Left kidney (tissue), 2 donors: Measurements from ENCODE around the gene PRKN. TPM values are rescaled to one million over a fixed set of nuclear protein-coding genes. Genes with fewer than 3 reads are reported as not detected.
"Not testable (repeated sequence)": the region's sequence is repeated elsewhere in the genome, so short reads cannot be mapped to it uniquely, and the experiment has no call there.

Experiments used
- DNase-seq: peaks from one replicate; pipeline ENCODE4 v3.0.0-alpha.2; 2013
- polyA plus RNA-seq: library from polyadenylated mRNA; unstranded; fragments of 120-200 nt; gene quantifications from one replicate; pipeline ENCODE4 v1.2.1, GENCODE V29; 2013; ENCODE audit not compliant: insufficient read length

Gene PRKN
- polyA plus RNA-seq, 1 donor = 7.7 TPM

DNA sequence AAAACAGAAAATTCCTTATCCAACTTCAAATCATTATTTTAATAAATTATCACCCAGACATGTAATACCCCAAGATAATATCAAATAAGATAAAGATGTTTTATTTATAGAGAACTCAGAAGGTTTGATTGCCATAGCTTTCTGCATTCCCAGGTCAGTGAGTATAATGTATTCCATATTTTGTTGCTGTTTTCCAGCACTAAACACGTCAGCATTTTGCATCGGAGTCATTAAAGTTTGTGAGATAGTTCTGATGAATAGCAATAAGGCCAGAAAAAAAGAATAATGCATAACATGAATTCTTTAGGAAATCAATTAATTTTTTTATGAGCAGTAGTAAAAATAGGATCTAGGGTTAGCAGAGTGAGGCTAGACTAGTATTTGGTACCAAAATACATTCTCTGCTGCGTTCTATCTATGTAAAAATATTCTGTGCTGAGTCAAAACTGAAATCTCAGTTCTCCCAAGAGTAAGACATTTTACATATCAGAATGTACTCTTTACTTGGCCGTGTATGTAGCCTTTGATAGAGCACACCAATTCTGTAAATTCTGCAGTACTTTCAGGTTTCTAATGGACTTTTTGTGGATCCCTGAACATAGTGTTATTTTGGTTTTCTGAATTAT is 1183.8 kb downstream of the PRKN start:
- DNase-seq = no peak

DNA sequence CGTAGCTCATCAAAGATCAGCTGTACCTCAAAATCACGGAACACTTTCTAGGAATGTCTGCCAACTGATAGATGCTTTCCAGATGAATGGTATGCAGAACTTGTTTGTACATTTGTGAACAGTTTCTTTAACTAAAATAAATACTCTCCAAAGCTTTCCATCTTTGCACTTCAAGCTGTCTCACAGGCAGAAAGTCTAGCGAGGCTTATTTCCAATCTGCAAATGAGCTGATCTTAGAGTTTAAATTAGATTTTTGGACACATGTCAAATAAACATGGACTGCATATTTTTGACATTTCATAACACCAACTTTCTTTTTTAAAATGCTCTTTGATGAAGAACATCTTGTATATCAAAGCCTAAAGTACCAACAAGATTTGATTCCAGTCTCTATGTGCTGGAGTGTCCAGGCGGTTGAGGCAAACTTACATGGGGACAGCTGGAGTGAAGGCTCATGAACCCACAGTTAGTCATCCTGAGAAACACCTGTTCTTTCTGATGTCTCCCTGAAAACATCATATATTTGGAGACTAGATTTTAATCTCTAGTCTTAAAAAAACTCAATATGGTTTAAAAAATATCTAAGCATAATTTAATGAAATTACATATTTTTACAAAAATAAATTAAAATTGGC is 1185.1 kb downstream of the PRKN start:
- DNase-seq = no peak

DNA sequence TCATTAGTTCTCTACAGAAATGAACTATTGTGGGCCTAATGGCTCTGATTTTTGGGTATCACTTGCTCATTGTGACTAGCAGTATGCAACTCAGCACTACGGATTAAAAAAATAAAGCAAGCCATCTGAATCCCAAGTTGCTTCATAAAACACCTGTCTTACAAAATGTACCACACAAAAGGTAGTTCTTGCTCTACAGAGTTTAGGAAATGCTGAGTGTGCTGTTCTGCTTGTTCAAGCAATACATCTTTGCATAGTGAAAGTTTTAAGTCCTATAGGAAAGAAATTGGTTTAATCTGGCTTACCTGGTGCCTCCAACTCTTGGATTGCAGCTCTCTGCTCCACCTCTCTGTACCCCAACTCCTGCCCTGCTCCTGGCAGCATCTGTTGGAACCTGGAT is 1187.0 kb downstream of the PRKN start:
- DNase-seq = no peak

DNA sequence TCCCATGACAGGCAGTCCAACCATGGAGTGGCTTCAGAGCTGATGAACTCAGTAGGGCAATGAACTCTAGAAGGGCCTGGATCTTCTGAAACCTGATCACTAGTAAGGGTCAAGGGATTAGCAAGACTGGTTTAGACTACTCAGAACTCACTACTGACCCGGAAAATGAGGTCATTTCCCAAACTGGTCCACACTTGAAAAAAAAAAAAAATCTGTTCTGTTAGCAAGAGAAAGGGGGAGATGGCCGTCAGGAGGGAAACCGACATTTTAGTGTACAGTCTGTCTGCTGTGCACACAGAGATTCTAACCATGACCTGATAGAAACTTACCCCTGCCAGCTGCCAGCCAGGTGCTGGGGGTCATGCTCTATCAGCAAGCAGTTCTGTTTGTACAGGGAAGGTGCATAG is 1191.3 kb downstream of the PRKN start:
- peak; percentile 58 for DNase-seq

DNA sequence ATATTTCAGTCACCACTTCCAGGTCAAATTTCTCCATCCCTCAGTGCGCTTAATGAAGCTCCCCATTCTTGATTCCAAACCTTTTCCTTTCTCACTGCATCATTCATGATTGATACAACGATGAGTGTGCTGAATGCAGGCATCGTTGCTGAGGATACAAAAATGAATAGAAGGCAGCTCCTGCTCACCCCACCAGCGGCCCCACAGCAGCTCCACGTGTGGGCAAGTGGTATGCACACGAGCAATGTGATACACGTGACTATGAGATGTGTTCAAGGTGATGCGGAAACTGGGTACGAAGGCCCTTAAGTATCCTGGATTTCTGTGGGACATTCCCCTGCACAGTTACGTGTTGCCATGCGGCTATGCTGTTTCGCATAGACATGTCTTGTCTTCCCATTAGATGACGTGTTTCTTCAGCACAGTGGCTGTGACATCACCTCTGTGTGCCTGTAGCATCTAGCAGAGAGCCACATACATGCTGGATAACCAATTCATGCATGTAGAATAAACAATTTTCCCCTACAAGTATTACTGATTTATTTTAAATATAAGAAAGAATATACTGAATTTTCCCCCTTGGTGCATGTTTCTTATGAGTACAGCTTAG is 1193.2 kb downstream of the PRKN start:
- no peak for DNase-seq

DNA sequence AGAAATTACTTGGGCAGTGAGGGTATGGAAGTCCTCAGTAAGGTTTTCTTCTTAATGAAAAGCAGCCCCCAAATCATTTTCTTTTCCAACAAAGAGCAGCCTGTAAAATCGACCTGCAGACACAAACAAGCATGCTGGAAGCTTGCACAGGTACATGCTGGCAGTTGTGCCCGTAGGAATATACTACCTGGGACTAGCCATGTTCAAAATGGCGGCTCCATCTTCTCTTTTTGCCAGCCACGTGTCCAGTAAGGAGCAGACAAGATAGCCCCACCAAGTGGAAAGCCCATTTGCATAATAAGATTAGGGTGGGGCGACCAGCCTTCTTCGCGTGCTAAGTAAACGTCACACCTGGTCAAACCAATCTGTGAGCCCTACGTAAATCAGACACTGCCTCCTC is 1194.3 kb downstream of the PRKN start:
- DNase-seq = no peak

DNA sequence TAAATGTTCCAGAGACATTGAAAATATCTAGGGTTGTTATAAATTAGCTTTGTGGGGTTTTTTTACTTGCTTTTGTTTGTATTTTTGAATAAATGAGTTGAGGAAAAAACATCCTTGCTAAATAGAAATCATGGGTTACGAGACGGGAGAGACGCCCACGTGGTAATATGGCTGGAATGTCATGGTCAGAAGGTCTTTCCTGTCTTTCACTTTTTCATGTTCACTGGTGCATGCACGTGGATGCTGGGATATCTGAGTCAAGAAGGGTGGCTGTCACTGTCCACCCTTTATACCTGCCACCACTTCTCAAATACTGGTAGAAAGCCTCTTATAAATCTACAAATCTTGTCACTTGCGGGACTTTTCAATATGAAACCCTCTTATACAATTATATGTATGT is 1195.0 kb downstream of the PRKN start:
- DNase-seq = no peak

DNA sequence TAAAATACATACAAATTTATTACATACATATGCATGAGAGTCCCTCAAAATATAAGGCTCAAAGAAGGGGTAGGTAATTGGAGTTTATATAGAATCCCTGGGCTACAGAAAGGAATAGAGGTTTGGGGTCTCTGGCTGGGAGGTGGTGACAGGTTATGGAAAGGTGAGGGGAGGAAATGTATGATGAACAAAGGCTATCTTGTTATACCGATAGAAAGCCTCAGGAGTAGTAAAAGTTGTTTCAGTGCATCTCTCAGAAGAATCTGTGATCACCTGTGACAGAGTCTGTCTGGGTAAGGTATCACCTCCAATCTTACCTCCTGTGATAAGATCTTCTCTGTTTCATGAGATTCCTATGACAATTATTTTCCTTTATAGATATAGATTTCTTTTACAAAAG is 1200.8 kb downstream of the PRKN start:
- no peak for DNase-seq

DNA sequence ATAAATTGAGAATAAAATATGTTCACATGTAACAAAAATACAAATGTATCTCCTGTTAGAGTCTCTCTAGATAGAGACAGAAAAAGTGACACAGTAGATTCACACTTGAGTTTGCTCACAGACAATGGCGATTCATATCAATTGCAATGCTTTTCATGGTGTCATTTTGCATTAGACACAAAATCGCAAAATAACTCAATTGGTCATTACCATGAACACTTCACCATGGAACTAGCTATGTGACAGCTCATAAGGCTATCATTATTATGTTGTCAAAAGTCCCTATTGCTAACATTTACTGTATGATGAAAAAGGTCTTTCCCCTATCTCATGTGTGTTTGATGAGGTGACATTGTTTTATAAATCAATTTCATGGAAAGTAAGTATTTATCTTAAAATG is 1204.2 kb downstream of the PRKN start:
- no peak for DNase-seq

DNA sequence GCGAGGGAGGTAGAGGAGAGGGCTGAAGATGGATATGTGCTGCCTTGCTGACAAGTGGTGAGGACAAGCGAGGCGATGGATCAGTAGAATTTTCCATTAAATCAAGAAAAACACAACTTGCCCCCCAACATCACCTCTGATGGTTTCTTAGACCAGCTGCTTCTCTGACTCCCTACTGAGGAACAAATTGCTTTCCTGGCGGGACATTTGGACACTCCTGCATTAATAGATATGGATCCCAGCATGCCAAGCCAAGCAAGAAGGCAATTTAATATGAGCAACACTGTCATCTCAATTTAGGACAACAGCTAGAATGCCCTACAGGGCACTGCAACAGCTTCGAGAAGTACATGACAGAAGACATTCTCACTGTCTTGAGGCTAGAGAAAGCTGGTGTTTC is 1205.3 kb downstream of the PRKN start:
- no peak for DNase-seq

DNA sequence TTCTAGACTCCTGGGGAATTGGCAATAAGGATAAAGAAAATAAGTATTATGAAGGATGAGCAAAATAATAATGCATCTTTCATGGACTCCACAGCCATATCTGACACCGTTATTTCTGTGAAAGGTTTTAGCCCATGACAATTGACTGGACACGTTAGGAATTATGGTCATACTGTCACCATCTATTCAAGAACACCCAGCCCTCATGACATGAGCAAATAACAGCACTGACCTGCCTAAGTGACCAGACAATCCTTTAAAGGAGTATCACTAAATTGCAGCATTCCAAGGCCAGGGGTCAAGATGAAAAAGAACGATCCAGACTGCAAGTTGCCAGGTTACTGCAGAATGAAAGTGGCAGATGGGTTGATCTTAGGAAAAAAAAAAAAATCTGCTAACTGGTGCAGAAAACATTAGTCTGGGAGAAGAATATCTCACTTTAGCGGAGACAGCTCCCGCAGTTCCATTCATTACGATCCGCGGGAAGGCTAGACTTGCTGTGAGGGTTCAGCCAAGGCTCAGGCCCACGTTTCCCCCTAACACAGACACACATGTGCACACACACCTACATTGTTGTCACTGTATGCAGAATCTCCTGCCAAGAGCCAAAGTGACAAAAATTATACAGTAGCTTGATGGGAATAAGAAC is 1216.0 kb downstream of the PRKN start:
- no peak for DNase-seq

DNA sequence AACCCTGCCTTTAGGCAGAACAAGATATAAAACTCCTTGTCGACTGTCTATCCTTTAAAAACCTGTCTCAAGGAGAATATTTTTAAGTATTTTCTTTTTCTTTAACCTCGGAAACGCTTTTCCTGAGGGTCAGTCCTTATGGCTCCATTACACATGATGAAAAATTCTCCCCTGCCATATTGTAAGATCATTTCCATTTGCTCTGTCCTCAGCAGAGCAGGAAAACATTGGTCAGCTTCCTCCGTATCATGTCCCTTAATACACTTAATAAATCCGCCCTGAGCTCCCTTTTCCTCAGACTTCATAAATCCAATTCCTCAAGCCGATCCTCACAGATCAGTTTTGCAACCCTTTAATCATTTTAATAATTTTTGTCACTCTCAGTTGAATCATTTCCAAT is 1219.2 kb downstream of the PRKN start:
- no peak for DNase-seq

DNA sequence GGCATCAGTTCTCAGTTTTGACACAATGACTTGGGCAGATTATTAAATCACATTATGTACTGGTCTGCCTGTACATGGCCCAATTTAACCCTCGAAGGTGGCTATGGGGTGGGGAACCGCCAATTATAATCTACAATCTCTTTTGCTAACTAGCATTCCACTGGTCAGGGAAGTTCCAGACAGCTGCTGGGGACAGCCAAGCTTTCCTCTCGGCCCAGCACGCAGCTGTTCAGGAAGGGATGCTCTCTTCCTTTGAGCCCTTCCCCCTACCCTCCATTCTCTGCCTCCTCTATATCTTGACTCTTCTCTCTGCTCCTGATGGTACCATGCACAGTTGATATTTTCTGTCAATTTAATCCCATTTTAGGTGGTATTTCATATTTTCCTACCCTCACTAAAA is 1220.2 kb downstream of the PRKN start:
- no peak for DNase-seq

DNA sequence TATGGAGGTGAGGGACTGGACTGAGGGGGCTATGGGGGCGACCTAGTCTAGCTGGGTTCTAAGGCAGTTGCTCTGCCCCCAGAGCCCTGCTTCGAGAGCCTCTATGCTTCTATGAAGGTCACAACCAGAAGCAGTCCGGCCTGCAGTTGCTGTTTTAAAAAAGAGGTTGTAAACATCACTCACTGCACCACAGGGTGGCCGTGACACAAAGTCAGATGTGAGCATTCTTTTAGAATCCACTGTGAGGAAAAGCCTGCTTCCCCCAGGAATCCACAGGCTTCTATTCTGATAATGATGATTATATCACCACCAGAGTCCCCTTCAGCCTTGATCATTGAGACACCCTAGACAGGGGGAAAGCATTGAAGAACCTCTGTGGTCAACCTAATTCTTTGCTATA is 1224.0 kb downstream of the PRKN start:
- DNase-seq = no peak

DNA sequence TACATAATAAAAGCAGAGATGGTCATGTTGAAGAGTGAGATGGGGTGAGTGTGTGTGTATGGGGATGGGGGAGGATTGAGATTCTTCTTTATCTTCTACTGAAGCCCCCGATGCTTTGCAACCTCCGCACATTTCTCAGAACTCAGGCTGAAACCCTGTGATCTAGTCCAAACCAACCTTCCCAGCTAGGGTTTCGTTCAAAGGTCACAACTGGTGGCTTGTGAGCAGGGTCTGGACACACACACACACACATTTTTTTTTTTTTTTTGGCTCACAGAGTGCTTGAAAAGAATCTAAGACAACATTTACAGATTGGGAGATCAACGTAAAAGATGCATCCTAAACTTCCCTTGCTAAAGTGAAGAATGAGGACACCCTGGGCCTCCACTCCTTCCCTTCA is 1228.7 kb downstream of the PRKN start:
- no peak for DNase-seq

DNA sequence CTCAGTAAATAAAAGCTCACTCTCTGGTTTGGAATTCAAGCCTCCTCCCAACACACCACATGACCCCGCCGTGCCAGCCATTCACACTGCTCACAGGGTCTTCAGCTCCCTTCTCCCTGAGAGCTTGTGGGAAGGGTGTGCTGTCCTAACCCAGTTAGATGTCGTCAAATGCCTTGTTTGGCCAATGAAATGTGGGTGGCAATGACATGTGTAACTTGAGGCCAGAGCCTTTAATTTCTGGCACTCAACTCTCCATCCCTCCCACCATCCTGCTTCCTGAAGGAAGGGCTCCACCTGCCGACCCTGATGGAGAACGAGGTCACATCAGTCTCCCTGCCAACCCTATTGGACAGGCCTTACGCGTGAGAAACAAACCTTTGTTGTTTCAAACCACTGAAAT is 1229.2 kb downstream of the PRKN start:
- DNase-seq = no peak

DNA sequence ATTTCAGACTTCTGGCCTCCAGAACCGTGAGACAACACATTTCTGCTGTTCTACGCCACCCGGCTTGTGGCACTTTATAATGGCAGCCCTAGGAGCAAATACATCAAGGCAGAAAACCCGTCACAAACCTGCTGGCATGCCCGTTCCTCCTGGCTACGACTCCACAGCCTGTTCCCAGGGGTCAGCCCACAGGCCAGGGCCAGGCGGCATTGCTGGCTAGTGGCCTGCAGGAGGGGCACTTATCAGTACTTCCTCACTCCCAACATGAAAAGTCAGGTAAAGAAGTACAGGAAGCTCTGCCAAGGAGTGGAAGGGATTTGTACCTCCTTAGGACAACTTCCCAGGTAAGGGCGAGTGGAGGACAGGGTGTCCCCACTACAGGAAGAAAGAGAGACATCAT is 1230.6 kb downstream of the PRKN start:
- no peak for DNase-seq

DNA sequence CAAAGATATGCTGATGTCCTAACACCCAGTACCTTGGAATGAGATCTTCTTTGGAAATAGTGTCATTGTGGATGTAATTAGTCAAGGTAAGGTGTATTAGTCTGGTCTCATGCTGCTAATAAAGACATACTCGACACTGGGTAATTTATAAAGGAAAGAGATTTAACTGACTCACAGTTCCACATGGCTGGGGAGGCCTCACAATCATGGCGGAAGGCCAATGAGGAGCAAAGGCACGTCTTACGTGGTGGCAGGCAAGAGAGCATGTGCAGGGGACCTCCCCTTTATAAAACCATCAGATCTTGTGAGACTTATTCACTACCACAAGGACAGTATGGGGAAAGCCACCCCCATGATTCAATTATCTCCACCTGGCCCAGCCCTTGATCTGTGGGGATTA is 1231.3 kb downstream of the PRKN start:
- not testable (repeated sequence) for DNase-seq

DNA sequence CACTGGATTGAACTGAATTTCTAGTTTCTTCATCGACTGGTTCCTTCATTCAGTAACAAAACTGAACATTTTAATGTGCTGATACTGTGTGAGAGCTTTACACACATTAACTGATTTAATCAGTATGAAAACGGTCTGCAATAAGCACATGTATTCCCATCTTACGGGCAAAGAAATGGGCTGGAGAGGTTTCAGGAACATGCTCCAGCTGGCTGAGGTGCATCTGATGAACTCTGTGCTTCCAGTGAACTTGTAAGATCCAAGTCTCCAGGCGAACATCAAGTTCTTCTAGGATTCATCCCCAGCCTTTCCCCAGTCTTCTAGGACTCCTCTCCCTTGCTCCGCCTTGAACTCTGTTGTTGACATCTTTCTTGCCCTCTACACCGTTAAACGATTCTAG is 1233.0 kb downstream of the PRKN start:
- DNase-seq = no peak

DNA sequence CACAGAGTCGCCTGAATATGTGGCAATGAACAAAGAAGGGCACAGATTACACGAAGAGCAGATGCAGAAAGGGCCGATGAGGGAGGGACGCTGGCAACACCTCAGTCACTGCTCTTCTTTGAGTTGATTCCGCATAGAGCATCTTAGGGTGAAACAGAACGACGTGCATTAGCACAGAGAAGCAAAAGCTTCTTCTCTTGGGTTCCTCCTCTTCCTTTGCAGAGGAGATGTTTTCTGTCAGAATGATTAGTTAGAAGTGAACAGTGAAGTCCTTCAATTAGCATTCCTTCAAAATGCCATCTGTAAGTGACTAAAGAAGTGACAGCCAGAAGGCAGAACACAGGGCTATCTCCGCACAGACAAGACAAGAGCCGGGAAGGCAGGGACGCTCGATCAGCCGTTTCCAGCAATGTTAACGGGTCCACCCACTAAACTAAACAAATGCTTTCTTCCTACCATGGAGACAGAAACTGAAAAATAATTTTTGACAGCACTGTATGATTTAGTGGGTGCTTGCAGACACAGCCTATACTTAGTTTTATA is 1233.9 kb downstream of the PRKN start:
- no peak for DNase-seq

DNA sequence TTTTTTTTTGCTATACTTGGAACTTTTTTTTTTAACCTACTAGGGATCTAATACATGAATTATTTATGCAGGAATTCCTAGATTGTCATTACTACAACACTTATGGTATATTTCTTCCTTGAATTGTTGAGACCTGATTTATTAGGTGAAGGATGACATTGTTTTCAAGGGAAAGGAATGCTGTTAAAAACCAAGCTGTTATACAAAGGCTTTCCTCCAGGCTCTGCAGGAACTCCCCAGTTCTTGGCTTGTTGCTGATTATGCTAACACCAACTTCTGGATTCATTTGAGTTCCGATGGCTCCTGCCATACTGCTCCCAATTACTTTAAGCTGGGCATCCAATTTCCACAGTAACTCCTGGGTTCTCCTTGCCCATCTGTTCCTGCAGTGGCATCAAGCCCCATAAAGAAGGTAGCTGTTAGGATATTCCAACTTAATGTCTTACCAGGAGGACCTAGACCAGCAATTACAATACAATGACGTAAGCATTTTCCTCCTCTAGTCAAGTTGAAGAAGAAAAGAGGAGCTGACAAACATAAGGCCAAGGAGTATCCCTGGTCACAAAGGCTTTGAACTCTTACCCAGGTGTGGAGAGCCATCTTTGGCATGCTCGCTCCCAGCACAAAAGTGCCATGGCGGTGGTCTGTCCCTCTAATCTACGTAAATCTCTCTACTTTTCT is 1237.8 kb downstream of the PRKN start:
- DNase-seq = no peak

DNA sequence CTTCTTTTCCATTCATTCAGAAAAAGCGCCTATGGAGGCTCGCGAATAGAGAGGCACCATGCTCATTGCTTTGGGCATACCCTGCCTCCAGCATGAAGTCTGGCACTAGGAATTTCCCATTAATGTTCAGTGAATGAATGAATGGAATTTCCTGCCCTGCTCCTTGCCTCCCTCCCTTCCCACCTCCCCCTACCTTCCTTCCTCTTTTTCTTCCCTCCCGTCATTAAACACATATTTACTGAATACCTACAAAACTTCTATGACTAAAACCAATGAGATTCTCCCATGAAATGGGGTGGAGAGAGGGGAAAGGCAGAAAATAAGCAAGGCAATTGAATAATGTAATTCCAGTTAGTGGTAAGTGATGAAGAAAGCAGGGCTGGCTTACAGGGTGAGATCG is 1239.9 kb downstream of the PRKN start:
- DNase-seq = no peak

DNA sequence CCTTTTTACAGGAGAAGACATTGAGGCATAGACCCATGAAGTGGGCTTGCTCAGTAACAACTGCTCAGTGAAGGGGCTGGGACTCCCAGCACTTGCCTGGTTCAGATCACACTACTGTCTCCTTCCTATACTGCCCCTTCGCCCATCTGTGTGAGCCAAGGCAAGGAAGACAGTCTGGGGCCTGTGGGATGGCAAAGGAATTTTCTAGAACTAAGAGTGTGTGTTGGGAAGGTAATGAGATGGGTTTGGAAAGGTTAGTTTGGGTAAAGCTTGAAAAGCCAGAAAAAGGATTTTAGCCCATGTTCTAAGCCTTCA is 1240.4 kb downstream of the PRKN start:
- DNase-seq = no peak
